NCI-H187 treated with DMSO at 0.1 percent for 48 hours (cell line): ENCODE results near the gene MALL.
"Not testable (repeated sequence)": the region's sequence is repeated elsewhere in the genome, so short reads cannot be mapped to it uniquely, and the experiment has no call there.

ENCODE experiments used
- DNase-seq: peaks from one replicate; lab custom pipeline; 2025; lab: John Stamatoyannopoulos, UW

The MALL gene

GRCh38 chr2:110050222-110050621 lies 65.4 kb downstream of the MALL start:
- DNase-seq: not testable (repeated sequence)

- DNase-seq: not testable (repeated sequence)
These were observed 65.9 kb downstream of the MALL start for GRCh38 chr2:110049769-110050168.

- DNase-seq: not testable (repeated sequence)
These were observed 67.1 kb downstream of the MALL start for GRCh38 chr2:110048255-110049197.

GRCh38 chr2:110047225-110047624 lies 68.4 kb downstream of the MALL start:
- not testable (repeated sequence) for DNase-seq

GRCh38 chr2:110041941-110042660 lies 73.5 kb downstream of the MALL start:
- not testable (repeated sequence) for DNase-seq

GRCh38 chr2:110037336-110037735 lies 78.3 kb downstream of the MALL start:
- DNase-seq: not testable (repeated sequence)

GRCh38 chr2:110035384-110035783 lies 80.2 kb downstream of the MALL start:
- not testable (repeated sequence) for DNase-seq

GRCh38 chr2:110034935-110035334 lies 80.7 kb downstream of the MALL start:
- not testable (repeated sequence) for DNase-seq
